GM21723 (cell line): Measurements from ENCODE around the gene PYGO1.
A peak's percentile ranks its signal among the peaks of the same experiment; 100 is the strongest.
"Not testable (repeated sequence)": the region's sequence is repeated elsewhere in the genome, so short reads cannot be mapped to it uniquely, and the experiment has no call there.

Experiments used
- ATAC-seq: cut with Tn5 transposase; IDR thresholded peaks from one replicate; pipeline ENCODE4 v1.9.1; 2021; ENCODE audit warnings: mild to moderate bottlenecking, moderate library complexity; ENCODE audit not compliant: unreplicated experiment

PYGO1 gene

GRCh38 chr15:55513621-55514413, 74.3 kb downstream of the PYGO1 start:
- ATAC-seq = not testable (repeated sequence)

GRCh38 chr15:55513152-55513551, 75.0 kb downstream of the PYGO1 start:
- ATAC-seq = no peak

- ATAC-seq = no peak
Measured at GRCh38 chr15:55507567-55507966, 80.6 kb downstream of the PYGO1 start.

GRCh38 chr15:55505407-55505806, 82.7 kb downstream of the PYGO1 start:
- ATAC-seq = not testable (repeated sequence)

- no peak for ATAC-seq
Measured at GRCh38 chr15:55499151-55499550, 89.0 kb downstream of the PYGO1 start.

GRCh38 chr15:55498109-55498938, 89.8 kb downstream of the PYGO1 start:
- ATAC-seq = peak; percentile 99

GRCh38 chr15:55496716-55497115, 91.4 kb downstream of the PYGO1 start:
- ATAC-seq = no peak

- no peak for ATAC-seq
Measured at GRCh38 chr15:55494931-55495330, 93.2 kb downstream of the PYGO1 start.

- ATAC-seq = not testable (repeated sequence)
Measured at GRCh38 chr15:55488952-55489600, 99.1 kb downstream of the PYGO1 start.
